ENCODE results near the gene PHACTR3. TPM values are rescaled to one million over a fixed set of nuclear protein-coding genes. Genes with fewer than 3 reads are reported as not detected.

The PHACTR3 gene
- total RNA-seq, 1 donor from 2014 or later = 8.7 TPM

DNA sequence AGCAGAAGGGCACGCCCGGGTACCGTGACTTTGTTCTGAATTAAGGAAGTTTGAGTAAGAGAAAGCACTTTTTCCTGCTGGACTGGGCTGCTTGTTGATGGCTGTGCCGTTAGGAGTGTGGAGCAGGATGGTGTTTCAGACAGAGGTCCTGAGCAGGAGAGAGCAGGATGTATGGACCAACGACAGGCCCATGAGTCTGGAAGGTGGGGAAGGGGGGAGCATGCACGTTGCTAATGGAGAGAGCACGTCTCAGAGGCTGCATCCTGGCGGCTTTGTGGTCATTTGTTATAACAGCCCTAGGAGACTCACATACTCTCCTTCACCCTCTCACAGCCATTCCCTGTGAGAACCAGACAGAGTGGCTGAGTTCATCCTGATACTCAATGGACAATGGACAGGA, 56.8 kb downstream of the PHACTR3 start:
- Mint-ChIP-seq H3K36me3 (ENCODE audit: low read depth, unreplicated experiment) (peaks cover 4% of the 10 kb centered on the region), H3K27me3 (ENCODE audit: unreplicated experiment) (peaks cover 7% of the 10 kb centered on the region), H3K4me1 (ENCODE audit: unreplicated experiment) (peaks cover 3% of the 10 kb centered on the region), H3K27ac (ENCODE audit: unreplicated experiment) (no peak overlapping the region), H3K4me3 (ENCODE audit: unreplicated experiment) (no peak overlapping the region), H3K9me3 (ENCODE audit: unreplicated experiment) (peaks cover 10% of the 10 kb centered on the region)
- TF ChIP-seq, protein P1, sequence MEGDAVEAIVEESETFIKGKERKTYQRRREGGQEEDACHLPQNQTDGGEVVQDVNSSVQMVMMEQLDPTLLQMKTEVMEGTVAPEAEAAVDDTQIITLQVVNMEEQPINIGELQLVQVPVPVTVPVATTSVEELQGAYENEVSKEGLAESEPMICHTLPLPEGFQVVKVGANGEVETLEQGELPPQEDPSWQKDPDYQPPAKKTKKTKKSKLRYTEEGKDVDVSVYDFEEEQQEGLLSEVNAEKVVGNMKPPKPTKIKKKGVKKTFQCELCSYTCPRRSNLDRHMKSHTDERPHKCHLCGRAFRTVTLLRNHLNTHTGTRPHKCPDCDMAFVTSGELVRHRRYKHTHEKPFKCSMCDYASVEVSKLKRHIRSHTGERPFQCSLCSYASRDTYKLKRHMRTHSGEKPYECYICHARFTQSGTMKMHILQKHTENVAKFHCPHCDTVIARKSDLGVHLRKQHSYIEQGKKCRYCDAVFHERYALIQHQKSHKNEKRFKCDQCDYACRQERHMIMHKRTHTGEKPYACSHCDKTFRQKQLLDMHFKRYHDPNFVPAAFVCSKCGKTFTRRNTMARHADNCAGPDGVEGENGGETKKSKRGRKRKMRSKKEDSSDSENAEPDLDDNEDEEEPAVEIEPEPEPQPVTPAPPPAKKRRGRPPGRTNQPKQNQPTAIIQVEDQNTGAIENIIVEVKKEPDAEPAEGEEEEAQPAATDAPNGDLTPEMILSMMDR (IDR thresholded peaks at IDR 0.05; ENCODE audit: unreplicated experiment) = no peak
- DNase-seq (ENCODE audit: low spot score) = no peak

DNA sequence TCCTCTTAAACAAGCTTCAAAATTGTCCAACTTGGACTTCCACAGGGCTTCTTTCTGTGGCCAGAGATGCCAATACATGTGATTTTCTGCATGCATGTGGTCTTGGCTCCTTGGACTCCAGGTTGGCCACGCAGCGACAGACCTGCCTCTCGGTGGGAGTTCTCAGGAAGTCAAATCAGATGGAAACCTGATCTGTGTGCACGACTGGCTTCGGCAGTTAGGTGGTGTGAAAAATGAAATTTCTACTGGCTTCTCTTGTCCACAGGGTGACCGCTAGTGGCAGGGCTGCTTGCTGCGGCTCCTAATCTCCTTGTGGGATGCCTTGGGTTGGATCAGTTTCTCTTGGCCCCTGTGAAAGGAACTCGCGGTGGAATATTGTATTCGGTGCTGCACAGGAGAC, 57.3 kb downstream of the PHACTR3 start:
- H3K36me3 Mint-ChIP-seq (ENCODE audit: low read depth, unreplicated experiment) = peaks cover 4% of the 10 kb centered on the region
- peaks cover 7% of the 10 kb centered on the region for H3K4me1 Mint-ChIP-seq (ENCODE audit: unreplicated experiment)
- no peak overlapping the region for H3K4me3 Mint-ChIP-seq (ENCODE audit: unreplicated experiment)
- TF ChIP-seq, protein P1 (IDR thresholded peaks at IDR 0.05; ENCODE audit: unreplicated experiment) = no peak
- no peak overlapping the region for H3K27ac Mint-ChIP-seq (ENCODE audit: unreplicated experiment)
- H3K9me3 Mint-ChIP-seq (ENCODE audit: unreplicated experiment) = peaks cover 10% of the 10 kb centered on the region
- peaks cover 7% of the 10 kb centered on the region for H3K27me3 Mint-ChIP-seq (ENCODE audit: unreplicated experiment)
- DNase-seq (ENCODE audit: low spot score) = no peak

DNA sequence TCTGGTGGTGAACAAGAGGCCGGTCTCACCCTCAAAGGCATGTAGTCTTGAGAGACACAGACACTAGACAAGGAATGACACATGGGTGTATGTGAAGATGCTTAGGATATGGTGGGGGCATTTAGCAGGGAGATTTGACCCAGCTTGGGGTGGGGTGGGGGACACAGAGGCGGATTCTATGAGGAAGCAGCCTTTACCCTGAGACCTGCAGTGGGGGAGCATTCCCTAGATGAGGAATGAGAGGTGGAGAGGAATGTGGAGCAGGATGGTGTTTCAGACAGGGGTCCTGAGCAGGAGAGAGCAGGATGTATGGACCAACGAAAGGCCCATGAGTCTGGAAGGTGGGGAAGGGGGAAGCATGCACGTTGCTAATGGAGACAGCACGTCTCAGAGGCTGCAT, 57.8 kb downstream of the PHACTR3 start:
- H3K27me3 Mint-ChIP-seq (ENCODE audit: unreplicated experiment) = peaks cover 7% of the 10 kb centered on the region
- H3K36me3 Mint-ChIP-seq (ENCODE audit: low read depth, unreplicated experiment) = peaks cover 4% of the 10 kb centered on the region
- TF ChIP-seq, protein P1 (IDR thresholded peaks at IDR 0.05; ENCODE audit: unreplicated experiment) = no peak
- no peak overlapping the region for H3K27ac Mint-ChIP-seq (ENCODE audit: unreplicated experiment)
- peaks cover 8% of the 10 kb centered on the region for H3K9me3 Mint-ChIP-seq (ENCODE audit: unreplicated experiment)
- peaks cover 11% of the 10 kb centered on the region for H3K4me1 Mint-ChIP-seq (ENCODE audit: unreplicated experiment)
- H3K4me3 Mint-ChIP-seq (ENCODE audit: unreplicated experiment) = no peak overlapping the region
- DNase-seq (ENCODE audit: low spot score) = no peak

DNA sequence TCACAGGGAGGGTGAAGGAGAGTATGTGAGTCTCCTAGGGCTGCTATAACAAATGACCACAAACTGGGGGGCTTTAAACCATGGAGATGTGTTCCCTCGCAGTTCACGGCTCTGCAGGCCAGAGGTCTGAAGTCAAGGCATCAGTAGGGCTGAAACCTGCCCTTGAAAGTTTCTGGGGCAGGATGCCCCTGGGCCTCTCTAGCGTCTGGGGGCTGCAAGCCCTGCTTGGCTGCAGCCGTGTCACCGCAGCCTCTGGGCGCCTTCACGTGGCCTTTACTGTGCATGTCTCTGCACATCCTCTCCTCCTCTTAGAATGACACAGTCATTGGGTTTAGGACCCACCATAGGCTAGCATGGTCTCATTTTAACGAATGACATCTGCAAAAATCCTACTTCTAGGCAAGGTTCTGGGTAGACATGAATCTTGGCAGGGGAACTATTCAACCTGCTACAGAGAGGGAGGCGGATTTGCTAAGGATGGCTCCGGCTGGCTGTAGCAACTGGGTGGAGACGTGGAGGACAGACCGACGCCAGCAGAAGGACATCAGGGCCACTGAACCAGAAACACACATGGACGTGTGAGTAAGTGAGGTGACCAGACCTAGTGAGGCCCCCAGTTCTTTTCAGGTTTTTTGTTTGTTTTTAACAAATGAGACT, 58.6 kb downstream of the PHACTR3 start:
- Mint-ChIP-seq H3K27me3 (ENCODE audit: unreplicated experiment) (peaks cover 7% of the 10 kb centered on the region), H3K4me3 (ENCODE audit: unreplicated experiment) (no peak overlapping the region), H3K36me3 (ENCODE audit: low read depth, unreplicated experiment) (peaks cover 4% of the 10 kb centered on the region), H3K4me1 (ENCODE audit: unreplicated experiment) (peaks cover 19% of the 10 kb centered on the region), H3K27ac (ENCODE audit: unreplicated experiment) (no peak overlapping the region), H3K9me3 (ENCODE audit: unreplicated experiment) (no peaks in the 10 kb centered on the region)
- TF ChIP-seq, protein P1 (IDR thresholded peaks at IDR 0.05; ENCODE audit: unreplicated experiment) = no peak
- no peak for DNase-seq (ENCODE audit: low spot score)

DNA sequence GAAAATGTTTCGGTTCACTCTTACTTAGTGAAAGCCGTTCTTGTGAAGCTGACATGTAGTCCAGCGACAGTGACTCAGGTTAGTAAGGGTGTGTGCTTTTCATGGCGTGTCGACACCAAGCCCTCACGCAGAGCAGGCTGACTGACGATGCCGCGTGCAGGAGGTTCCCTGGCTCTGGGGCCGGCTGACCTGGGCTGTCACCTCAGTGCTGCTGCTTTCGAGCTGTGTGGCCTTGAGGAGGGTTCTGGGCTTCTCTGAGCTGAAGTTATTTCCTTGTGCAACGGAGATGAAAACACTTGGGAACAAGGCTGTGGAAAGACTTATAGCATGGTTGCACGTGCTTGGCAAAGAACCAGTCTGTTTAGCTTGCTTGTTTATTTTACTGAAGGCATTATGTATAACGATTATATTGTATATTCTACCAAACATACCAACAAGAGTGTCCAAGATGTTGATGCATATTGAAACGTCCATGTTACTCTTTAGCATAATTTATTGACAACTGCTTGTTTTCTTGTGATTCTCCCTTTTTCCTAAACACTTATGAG, 59.2 kb downstream of the PHACTR3 start:
- TF ChIP-seq, protein P1 (IDR thresholded peaks at IDR 0.05; ENCODE audit: unreplicated experiment) = no peak
- no peaks in the 10 kb centered on the region for H3K9me3 Mint-ChIP-seq (ENCODE audit: unreplicated experiment)
- H3K27me3 Mint-ChIP-seq (ENCODE audit: unreplicated experiment) = peaks cover 7% of the 10 kb centered on the region
- peaks cover 24% of the 10 kb centered on the region for H3K4me1 Mint-ChIP-seq (ENCODE audit: unreplicated experiment)
- H3K4me3 Mint-ChIP-seq (ENCODE audit: unreplicated experiment) = no peak overlapping the region
- H3K27ac Mint-ChIP-seq (ENCODE audit: unreplicated experiment) = no peak overlapping the region
- DNase-seq (ENCODE audit: low spot score) = no peak
- peaks cover 4% of the 10 kb centered on the region for H3K36me3 Mint-ChIP-seq (ENCODE audit: low read depth, unreplicated experiment)
